Measurements from ENCODE around the gene SEC61G. TPM values are rescaled to one million over a fixed set of nuclear protein-coding genes. Genes with fewer than 3 reads are reported as not detected.

Gene SEC61G
- total RNA-seq, 2 donors from 2014 or later, result 66.4 to 67.5 TPM

DNA sequence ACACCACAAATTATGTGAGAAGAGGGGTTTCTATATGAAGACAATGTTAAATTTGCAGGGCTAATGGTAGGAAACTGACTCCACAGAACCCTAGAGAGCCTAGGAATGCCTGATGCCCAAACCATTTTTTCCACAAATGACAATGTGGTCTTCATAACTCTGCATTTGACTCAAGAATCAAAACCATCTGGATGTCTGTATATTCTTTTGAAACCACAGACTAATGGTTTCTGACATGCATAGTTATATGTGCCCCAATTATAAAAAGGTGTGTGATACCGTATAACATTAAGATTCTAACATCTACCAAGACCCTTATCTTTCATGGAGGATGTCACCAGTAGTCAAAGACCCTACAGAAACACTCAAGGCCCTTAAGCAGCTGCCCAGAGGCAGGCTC lies 20.3 kb downstream of the SEC61G start:
- Mint-ChIP-seq H3K4me3 (no peak overlapping the region), H3K36me3 (ENCODE audit: low read depth) (no peaks in the 10 kb centered on the region)

GRCh38 chr7:54729107-54729506 lies 29.9 kb downstream of the SEC61G start:
- ATAC-seq (no peak), DNase-seq (no peak)
- Mint-ChIP-seq H3K4me1 (no peaks in the 10 kb centered on the region), H3K27me3 (no peaks in the 10 kb centered on the region), H3K36me3 (ENCODE audit: low read depth) (no peaks in the 10 kb centered on the region), H3K4me3 (no peak overlapping the region), H3K27ac (no peak overlapping the region)
- peaks cover 4% of the 10 kb centered on the region for H3K9me3 ChIP-seq (ENCODE audit: control insufficient read depth, low read length, poor library complexity, severe bottlenecking)

More for the DNA sequence above, 20.3 kb downstream of the SEC61G start:
- H3K4me1 Mint-ChIP-seq, result peaks cover 2% of the 10 kb centered on the region
- H3K9me3 ChIP-seq (ENCODE audit: control insufficient read depth, low read length, poor library complexity, severe bottlenecking), result no peaks in the 10 kb centered on the region
- no peak for ATAC-seq
- H3K27ac Mint-ChIP-seq, result no peak overlapping the region
- no peak for DNase-seq
- no peaks in the 10 kb centered on the region for H3K27me3 Mint-ChIP-seq

- H3K27ac Mint-ChIP-seq, result no peak overlapping the region
- no peaks in the 10 kb centered on the region for H3K4me1 Mint-ChIP-seq
- H3K27me3 Mint-ChIP-seq, result no peaks in the 10 kb centered on the region
- H3K9me3 ChIP-seq (ENCODE audit: control insufficient read depth, low read length, poor library complexity, severe bottlenecking), result peaks cover 4% of the 10 kb centered on the region
- ATAC-seq (no peak), DNase-seq (no peak)
- no peaks in the 10 kb centered on the region for H3K36me3 Mint-ChIP-seq (ENCODE audit: low read depth)
- H3K4me3 Mint-ChIP-seq, result no peak overlapping the region
Observed at GRCh38 chr7:54728411-54728810, 30.6 kb downstream of the SEC61G start.

- peaks cover 4% of the 10 kb centered on the region for H3K9me3 ChIP-seq (ENCODE audit: control insufficient read depth, low read length, poor library complexity, severe bottlenecking)
- ATAC-seq (no peak), DNase-seq (no peak)
- Mint-ChIP-seq H3K27ac (no peak overlapping the region), H3K27me3 (no peaks in the 10 kb centered on the region), H3K4me3 (no peak overlapping the region), H3K36me3 (ENCODE audit: low read depth) (peaks cover 3% of the 10 kb centered on the region), H3K4me1 (no peaks in the 10 kb centered on the region)
Observed at GRCh38 chr7:54725255-54725654, 33.8 kb downstream of the SEC61G start.

- no peak overlapping the region for H3K27ac Mint-ChIP-seq
- H3K4me1 Mint-ChIP-seq, result no peaks in the 10 kb centered on the region
- H3K36me3 Mint-ChIP-seq (ENCODE audit: low read depth), result peaks cover 3% of the 10 kb centered on the region
- H3K4me3 Mint-ChIP-seq, result no peak overlapping the region
- no peaks in the 10 kb centered on the region for H3K27me3 Mint-ChIP-seq
- ATAC-seq, result no peak
- H3K9me3 ChIP-seq (ENCODE audit: control insufficient read depth, low read length, poor library complexity, severe bottlenecking), result peaks cover 4% of the 10 kb centered on the region
- DNase-seq, result no peak
Observed at GRCh38 chr7:54722502-54722901, 36.5 kb downstream of the SEC61G start.

- ATAC-seq, result no peak
- H3K4me3 Mint-ChIP-seq, result no peak overlapping the region
Observed at GRCh38 chr7:54722026-54722425, 37.0 kb downstream of the SEC61G start.

GRCh38 chr7:54719974-54720373 lies 39.0 kb downstream of the SEC61G start:
- Mint-ChIP-seq H3K27ac (no peak overlapping the region), H3K4me3 (no peak overlapping the region), H3K27me3 (no peaks in the 10 kb centered on the region), H3K4me1 (no peaks in the 10 kb centered on the region), H3K36me3 (ENCODE audit: low read depth) (peaks cover 3% of the 10 kb centered on the region)
- DNase-seq (no peak), ATAC-seq (no peak)
- H3K9me3 ChIP-seq (ENCODE audit: control insufficient read depth, low read length, poor library complexity, severe bottlenecking), result no peaks in the 10 kb centered on the region

More at GRCh38 chr7:54722026-54722425, 37.0 kb downstream of the SEC61G start:
- Mint-ChIP-seq H3K4me1 (no peaks in the 10 kb centered on the region), H3K36me3 (ENCODE audit: low read depth) (peaks cover 3% of the 10 kb centered on the region), H3K27me3 (no peaks in the 10 kb centered on the region), H3K27ac (no peak overlapping the region)
- peaks cover 4% of the 10 kb centered on the region for H3K9me3 ChIP-seq (ENCODE audit: control insufficient read depth, low read length, poor library complexity, severe bottlenecking)
- DNase-seq, result no peak

DNA sequence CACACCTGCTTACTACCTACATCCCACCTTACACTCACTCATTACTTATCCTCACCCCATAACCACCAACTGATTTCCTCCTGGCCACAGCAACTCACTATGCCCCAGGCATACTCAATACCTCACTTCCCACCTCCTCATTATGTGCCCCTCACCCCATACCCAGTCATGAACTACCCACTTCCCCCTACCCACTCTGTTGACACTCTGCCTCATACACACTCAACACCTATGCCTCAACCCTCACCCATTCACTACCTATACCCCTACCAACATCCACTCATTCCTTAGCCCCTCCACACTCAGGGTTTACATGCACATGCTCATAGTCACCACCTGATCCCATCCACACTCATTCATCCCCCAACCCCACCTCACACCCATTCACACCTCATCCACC lies 39.6 kb downstream of the SEC61G start:
- Mint-ChIP-seq H3K36me3 (ENCODE audit: low read depth) (peaks cover 3% of the 10 kb centered on the region), H3K27ac (no peak overlapping the region), H3K4me3 (no peak overlapping the region), H3K27me3 (no peaks in the 10 kb centered on the region), H3K4me1 (no peaks in the 10 kb centered on the region)
- DNase-seq, result no peak
- H3K9me3 ChIP-seq (ENCODE audit: control insufficient read depth, low read length, poor library complexity, severe bottlenecking), result no peaks in the 10 kb centered on the region
- ATAC-seq, result no peak

- H3K27ac Mint-ChIP-seq, result no peak overlapping the region
- no peak for ATAC-seq
- H3K27me3 Mint-ChIP-seq, result no peaks in the 10 kb centered on the region
- no peak overlapping the region for H3K4me3 Mint-ChIP-seq
- H3K36me3 Mint-ChIP-seq (ENCODE audit: low read depth), result no peaks in the 10 kb centered on the region
- no peaks in the 10 kb centered on the region for H3K9me3 ChIP-seq (ENCODE audit: control insufficient read depth, low read length, poor library complexity, severe bottlenecking)
- H3K4me1 Mint-ChIP-seq, result no peaks in the 10 kb centered on the region
- no peak for DNase-seq
Observed at GRCh38 chr7:54712820-54713219, 46.2 kb downstream of the SEC61G start.

GRCh38 chr7:54711900-54712595 lies 47.0 kb downstream of the SEC61G start:
- H3K36me3 Mint-ChIP-seq (ENCODE audit: low read depth), result no peaks in the 10 kb centered on the region
- H3K9me3 ChIP-seq (ENCODE audit: control insufficient read depth, low read length, poor library complexity, severe bottlenecking), result no peaks in the 10 kb centered on the region
- no peak for ATAC-seq
- H3K27ac Mint-ChIP-seq, result no peak overlapping the region
- DNase-seq, result no peak
- no peaks in the 10 kb centered on the region for H3K4me1 Mint-ChIP-seq
- H3K27me3 Mint-ChIP-seq, result no peaks in the 10 kb centered on the region
- H3K4me3 Mint-ChIP-seq, result no peak overlapping the region

- Mint-ChIP-seq H3K36me3 (ENCODE audit: low read depth) (no peaks in the 10 kb centered on the region), H3K27me3 (peaks cover 3% of the 10 kb centered on the region), H3K4me1 (no peaks in the 10 kb centered on the region), H3K4me3 (no peak overlapping the region), H3K27ac (no peak overlapping the region)
- H3K9me3 ChIP-seq (ENCODE audit: control insufficient read depth, low read length, poor library complexity, severe bottlenecking), result no peaks in the 10 kb centered on the region
- ATAC-seq (no peak), DNase-seq (no peak)
Observed at GRCh38 chr7:54709283-54709682, 49.7 kb downstream of the SEC61G start.

GRCh38 chr7:54705436-54705835 lies 53.6 kb downstream of the SEC61G start:
- Mint-ChIP-seq H3K4me1 (no peaks in the 10 kb centered on the region), H3K4me3 (no peak overlapping the region), H3K27ac (no peak overlapping the region), H3K27me3 (peaks cover 6% of the 10 kb centered on the region), H3K36me3 (ENCODE audit: low read depth) (no peaks in the 10 kb centered on the region)
- DNase-seq (no peak), ATAC-seq (no peak)
- H3K9me3 ChIP-seq (ENCODE audit: control insufficient read depth, low read length, poor library complexity, severe bottlenecking), result no peaks in the 10 kb centered on the region

GRCh38 chr7:54704851-54705250 lies 54.2 kb downstream of the SEC61G start:
- no peak for ATAC-seq
- H3K4me1 Mint-ChIP-seq, result no peaks in the 10 kb centered on the region

More at GRCh38 chr7:54704851-54705250, 54.2 kb downstream of the SEC61G start:
- Mint-ChIP-seq H3K36me3 (ENCODE audit: low read depth) (no peaks in the 10 kb centered on the region), H3K27me3 (peaks cover 6% of the 10 kb centered on the region), H3K4me3 (no peak overlapping the region), H3K27ac (no peak overlapping the region)
- no peaks in the 10 kb centered on the region for H3K9me3 ChIP-seq (ENCODE audit: control insufficient read depth, low read length, poor library complexity, severe bottlenecking)
- DNase-seq, result no peak
